ENCODE measurements around the gene GPR158. TPM values are rescaled to one million over a fixed set of nuclear protein-coding genes. Genes with fewer than 3 reads are reported as not detected.
"Not testable (repeated sequence)": the region's sequence is repeated elsewhere in the genome, so short reads cannot be mapped to it uniquely, and the experiment has no call there.

The GPR158 gene, protein sequence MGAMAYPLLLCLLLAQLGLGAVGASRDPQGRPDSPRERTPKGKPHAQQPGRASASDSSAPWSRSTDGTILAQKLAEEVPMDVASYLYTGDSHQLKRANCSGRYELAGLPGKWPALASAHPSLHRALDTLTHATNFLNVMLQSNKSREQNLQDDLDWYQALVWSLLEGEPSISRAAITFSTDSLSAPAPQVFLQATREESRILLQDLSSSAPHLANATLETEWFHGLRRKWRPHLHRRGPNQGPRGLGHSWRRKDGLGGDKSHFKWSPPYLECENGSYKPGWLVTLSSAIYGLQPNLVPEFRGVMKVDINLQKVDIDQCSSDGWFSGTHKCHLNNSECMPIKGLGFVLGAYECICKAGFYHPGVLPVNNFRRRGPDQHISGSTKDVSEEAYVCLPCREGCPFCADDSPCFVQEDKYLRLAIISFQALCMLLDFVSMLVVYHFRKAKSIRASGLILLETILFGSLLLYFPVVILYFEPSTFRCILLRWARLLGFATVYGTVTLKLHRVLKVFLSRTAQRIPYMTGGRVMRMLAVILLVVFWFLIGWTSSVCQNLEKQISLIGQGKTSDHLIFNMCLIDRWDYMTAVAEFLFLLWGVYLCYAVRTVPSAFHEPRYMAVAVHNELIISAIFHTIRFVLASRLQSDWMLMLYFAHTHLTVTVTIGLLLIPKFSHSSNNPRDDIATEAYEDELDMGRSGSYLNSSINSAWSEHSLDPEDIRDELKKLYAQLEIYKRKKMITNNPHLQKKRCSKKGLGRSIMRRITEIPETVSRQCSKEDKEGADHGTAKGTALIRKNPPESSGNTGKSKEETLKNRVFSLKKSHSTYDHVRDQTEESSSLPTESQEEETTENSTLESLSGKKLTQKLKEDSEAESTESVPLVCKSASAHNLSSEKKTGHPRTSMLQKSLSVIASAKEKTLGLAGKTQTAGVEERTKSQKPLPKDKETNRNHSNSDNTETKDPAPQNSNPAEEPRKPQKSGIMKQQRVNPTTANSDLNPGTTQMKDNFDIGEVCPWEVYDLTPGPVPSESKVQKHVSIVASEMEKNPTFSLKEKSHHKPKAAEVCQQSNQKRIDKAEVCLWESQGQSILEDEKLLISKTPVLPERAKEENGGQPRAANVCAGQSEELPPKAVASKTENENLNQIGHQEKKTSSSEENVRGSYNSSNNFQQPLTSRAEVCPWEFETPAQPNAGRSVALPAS (N-terminal part only)
- 0.24 TPM for polyA plus RNA-seq (2013, experiment 1 of 4)
- 0.32 TPM for polyA plus RNA-seq (2013, experiment 2 of 4)
- 0.16 TPM for polyA plus RNA-seq (2013, experiment 3 of 4)
- polyA plus RNA-seq (2013, experiment 4 of 4): 0.12 TPM

DNA sequence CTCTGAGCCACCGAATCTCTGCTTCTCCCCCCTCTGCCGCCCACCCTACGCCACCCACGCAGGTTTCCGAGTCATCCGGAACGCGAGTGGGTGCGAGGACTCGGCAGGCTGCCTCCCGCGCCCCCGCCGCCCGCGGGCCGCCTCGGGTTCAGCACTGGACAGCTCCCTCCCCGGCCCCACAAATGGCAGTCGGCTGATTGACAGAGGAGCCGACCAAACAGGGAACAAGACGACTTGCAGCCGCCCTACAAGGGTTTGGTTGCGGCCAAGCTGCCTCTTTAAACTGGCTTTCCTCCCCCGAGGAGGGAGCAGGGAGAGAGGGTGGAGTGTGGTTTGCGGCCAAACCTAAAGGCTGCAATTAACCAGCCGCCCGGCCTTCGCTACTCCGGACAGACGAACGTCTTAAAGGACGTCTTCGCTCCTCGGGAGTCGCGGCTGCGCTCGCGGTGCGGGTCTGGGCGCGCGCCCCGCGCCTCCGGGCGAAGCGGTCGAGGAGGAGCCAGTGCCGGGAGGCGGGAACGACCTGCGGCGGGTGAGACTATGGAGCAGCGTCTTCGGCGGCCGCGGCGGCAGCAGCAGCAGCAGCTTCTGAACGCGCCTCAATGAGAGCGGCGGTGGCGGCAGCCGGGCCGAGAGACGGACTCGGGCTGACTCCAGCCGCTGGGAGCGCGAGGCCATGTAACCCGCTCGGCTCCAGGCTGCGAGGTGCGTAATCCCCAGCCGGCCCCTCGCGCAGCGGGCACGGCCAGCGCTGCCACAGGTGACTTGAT, at the start of gene GPR158:
Gene GPR158 (plus strand): TSS at position 541 of the 770 bp plus-strand sequence. CDS start 420 bp downstream, outside the sequence.
- Histone ChIP-seq H3K27me3 (ENCODE audit: control insufficient read depth, insufficient read depth, low read length, poor library complexity, severe bottlenecking) (peaks cover 55% of the 10 kb centered on the region), H3K36me3 (ENCODE audit: control insufficient read depth, insufficient read depth, low read length) (no peaks in the 10 kb centered on the region), H3K4me1 (ENCODE audit: control insufficient read depth, insufficient read depth, low read length) (peaks cover 19% of the 10 kb centered on the region), H3K4me3 (ENCODE audit: insufficient read depth, low read depth, low read length) (peak within 1 kb of the TSS; percentile 56), H3K27ac (ENCODE audit: insufficient read depth, low read depth, low read length, poor library complexity, severe bottlenecking) (no peak within 1 kb of the TSS), H3K9me3 (ENCODE audit: control insufficient read depth, low read length) (no peaks in the 10 kb centered on the region)
- WGBS, 2 experiments: 1% methylated on average over 83 of the region's 83 CpGs

DNA sequence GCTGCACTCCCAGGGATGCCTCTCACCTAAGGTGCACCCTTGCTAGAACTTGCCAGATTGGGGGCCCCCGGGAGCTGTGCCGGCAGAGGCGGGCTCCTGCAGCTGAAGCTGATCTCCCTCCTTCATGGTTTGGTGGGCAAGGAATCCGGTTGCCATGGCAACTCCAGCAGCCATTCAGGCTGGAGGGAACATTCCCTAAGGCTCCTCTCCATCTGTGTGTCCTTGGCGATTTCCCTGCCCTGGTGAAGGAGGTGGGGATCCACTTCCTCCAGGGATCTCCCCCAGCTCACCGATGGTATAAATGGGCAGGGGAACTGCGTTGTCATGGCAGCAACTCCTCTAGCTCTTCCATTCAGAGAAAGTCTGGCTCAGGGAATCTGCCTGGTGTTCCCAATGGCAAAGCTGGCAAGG, 49.6 kb upstream of the GPR158 start:
- Histone ChIP-seq H3K27ac (ENCODE audit: insufficient read depth, low read depth, low read length, poor library complexity, severe bottlenecking) (peak overlapping the region; percentile 81), H3K4me1 (ENCODE audit: control insufficient read depth, insufficient read depth, low read length) (peaks cover 5% of the 10 kb centered on the region), H3K9me3 (ENCODE audit: control insufficient read depth, low read length) (no peaks in the 10 kb centered on the region), H3K36me3 (ENCODE audit: control insufficient read depth, insufficient read depth, low read length) (no peaks in the 10 kb centered on the region), H3K4me3 (ENCODE audit: insufficient read depth, low read depth, low read length) (no peak overlapping the region), H3K27me3 (ENCODE audit: control insufficient read depth, insufficient read depth, low read length, poor library complexity, severe bottlenecking) (no peaks in the 10 kb centered on the region)
- 54 to 55% methylated on average over 7 of the region's 7 CpGs for WGBS, 2 experiments

DNA sequence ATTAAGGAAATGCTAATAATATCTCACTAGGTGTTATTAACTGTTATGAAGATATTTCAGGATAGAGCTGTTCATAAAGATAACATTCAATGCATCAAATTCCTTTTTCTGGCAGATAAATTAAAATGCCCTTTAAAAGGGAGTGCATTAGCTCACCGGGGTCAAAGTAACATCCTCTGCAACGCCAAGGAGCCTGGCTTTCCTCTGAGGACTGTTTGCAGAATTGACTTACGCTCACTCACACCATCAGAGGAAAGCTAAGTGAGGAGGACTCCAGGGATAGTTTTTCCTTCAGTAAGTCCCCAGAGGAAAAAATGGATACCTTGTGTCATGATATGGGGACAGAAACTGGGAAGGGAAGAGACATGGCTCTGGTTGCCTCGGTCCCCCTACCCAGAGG, 45.2 kb upstream of the GPR158 start:
- H3K36me3 ChIP-seq (ENCODE audit: control insufficient read depth, insufficient read depth, low read length): no peaks in the 10 kb centered on the region
- peaks cover 5% of the 10 kb centered on the region for H3K4me1 ChIP-seq (ENCODE audit: control insufficient read depth, insufficient read depth, low read length)
- H3K27ac ChIP-seq (ENCODE audit: insufficient read depth, low read depth, low read length, poor library complexity, severe bottlenecking): no peak overlapping the region
- no peaks in the 10 kb centered on the region for H3K9me3 ChIP-seq (ENCODE audit: control insufficient read depth, low read length)
- H3K4me3 ChIP-seq (ENCODE audit: insufficient read depth, low read depth, low read length): no peak overlapping the region
- WGBS, 2 experiments: 93 to 98% methylated on average over 4 of the region's 4 CpGs
- no peaks in the 10 kb centered on the region for H3K27me3 ChIP-seq (ENCODE audit: control insufficient read depth, insufficient read depth, low read length, poor library complexity, severe bottlenecking)

DNA sequence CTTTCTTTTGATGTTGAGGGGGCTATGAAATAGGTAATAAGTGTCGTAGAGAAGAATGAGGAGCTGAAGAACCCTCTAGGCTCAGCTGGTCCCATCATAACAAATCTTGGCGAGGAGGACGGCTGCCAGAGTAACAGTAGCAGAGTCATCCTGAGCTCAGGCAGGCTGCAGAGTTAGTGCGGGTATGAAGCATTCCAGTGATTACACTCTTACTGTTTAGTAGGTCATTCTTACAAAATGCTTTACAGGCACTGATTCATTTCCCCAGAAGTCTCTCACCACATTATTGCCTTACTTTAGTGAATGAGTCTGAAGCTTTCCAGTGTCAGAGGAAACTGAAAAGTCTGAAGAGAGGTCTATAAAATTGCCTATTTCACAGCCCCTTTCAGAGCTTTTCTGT, 43.9 kb upstream of the GPR158 start:
- no peaks in the 10 kb centered on the region for H3K27me3 ChIP-seq (ENCODE audit: control insufficient read depth, insufficient read depth, low read length, poor library complexity, severe bottlenecking)
- H3K9me3 ChIP-seq (ENCODE audit: control insufficient read depth, low read length): no peaks in the 10 kb centered on the region
- no peak overlapping the region for H3K27ac ChIP-seq (ENCODE audit: insufficient read depth, low read depth, low read length, poor library complexity, severe bottlenecking)
- WGBS, 2 experiments: 88 to 93% methylated on average over 4 of the region's 4 CpGs
- H3K4me1 ChIP-seq (ENCODE audit: control insufficient read depth, insufficient read depth, low read length): no peaks in the 10 kb centered on the region
- no peaks in the 10 kb centered on the region for H3K36me3 ChIP-seq (ENCODE audit: control insufficient read depth, insufficient read depth, low read length)
- no peak overlapping the region for H3K4me3 ChIP-seq (ENCODE audit: insufficient read depth, low read depth, low read length)

DNA sequence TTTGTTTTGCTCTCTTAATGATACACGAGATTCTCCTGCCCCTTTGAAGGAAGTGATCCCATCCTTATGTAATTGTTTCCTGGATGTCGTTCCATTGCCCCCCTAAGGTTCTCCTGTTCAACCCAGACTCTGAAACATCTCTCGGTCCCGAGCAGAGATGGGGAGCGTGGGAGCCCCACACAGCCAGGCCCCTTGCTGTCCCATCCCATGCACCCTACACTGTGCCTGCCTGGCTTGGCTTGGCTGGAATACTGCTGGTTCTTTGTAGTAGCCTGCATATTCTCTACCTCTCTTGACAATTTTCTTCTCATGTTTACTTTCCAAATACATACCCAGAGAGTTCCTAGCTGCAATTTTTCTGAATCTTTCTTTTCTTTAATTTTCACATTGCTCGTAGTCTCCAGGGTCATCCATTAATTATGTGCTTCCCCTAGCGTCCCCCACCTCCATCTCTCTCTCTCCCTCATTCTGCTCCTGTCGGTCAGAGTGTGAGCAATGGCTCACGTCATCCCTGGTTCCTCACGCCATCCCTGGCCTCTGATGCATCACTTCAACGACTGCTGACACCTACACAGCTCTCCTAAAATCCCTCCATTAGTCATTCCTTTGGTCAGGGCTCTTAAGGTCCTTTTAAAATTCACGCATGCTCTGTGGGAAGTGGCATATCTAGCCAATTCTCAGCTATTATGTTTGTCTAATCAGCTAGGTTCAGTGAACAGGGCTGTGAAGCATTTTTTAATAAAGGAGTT, 32.5 kb upstream of the GPR158 start:
- 85 to 88% methylated on average over 12 of the region's 12 CpGs for WGBS, 2 experiments
- Histone ChIP-seq H3K9me3 (ENCODE audit: control insufficient read depth, low read length) (no peaks in the 10 kb centered on the region), H3K36me3 (ENCODE audit: control insufficient read depth, insufficient read depth, low read length) (no peaks in the 10 kb centered on the region), H3K4me1 (ENCODE audit: control insufficient read depth, insufficient read depth, low read length) (no peaks in the 10 kb centered on the region), H3K27me3 (ENCODE audit: control insufficient read depth, insufficient read depth, low read length, poor library complexity, severe bottlenecking) (no peaks in the 10 kb centered on the region), H3K4me3 (ENCODE audit: insufficient read depth, low read depth, low read length) (no peak overlapping the region), H3K27ac (ENCODE audit: insufficient read depth, low read depth, low read length, poor library complexity, severe bottlenecking) (no peak overlapping the region)

DNA sequence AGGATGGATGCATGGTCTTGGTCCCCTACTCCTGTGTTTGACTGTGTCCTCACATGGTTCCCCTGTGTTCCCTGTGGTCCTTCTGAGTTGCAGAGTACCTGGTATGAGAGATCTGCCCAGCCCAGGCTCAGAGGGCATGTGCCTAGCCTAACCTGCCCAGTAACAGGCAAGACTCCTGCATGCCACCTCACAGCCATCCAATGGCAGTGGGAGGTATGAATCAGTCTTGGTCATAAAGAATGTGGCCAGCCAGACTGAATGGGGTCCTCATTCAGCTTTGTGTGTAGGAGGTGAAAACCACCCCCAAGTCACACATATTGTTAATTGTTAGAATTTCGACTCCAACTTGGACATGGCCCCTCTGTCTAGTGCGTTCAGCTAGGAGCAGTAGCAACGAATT, 17.2 kb upstream of the GPR158 start:
- 89 to 95% methylated on average over 3 of the region's 3 CpGs for WGBS, 2 experiments
- no peaks in the 10 kb centered on the region for H3K9me3 ChIP-seq (ENCODE audit: control insufficient read depth, low read length)
- no peaks in the 10 kb centered on the region for H3K27me3 ChIP-seq (ENCODE audit: control insufficient read depth, insufficient read depth, low read length, poor library complexity, severe bottlenecking)
- no peaks in the 10 kb centered on the region for H3K36me3 ChIP-seq (ENCODE audit: control insufficient read depth, insufficient read depth, low read length)
- H3K4me1 ChIP-seq (ENCODE audit: control insufficient read depth, insufficient read depth, low read length): no peaks in the 10 kb centered on the region
- H3K27ac ChIP-seq (ENCODE audit: insufficient read depth, low read depth, low read length, poor library complexity, severe bottlenecking): no peak overlapping the region
- no peak overlapping the region for H3K4me3 ChIP-seq (ENCODE audit: insufficient read depth, low read depth, low read length)

DNA sequence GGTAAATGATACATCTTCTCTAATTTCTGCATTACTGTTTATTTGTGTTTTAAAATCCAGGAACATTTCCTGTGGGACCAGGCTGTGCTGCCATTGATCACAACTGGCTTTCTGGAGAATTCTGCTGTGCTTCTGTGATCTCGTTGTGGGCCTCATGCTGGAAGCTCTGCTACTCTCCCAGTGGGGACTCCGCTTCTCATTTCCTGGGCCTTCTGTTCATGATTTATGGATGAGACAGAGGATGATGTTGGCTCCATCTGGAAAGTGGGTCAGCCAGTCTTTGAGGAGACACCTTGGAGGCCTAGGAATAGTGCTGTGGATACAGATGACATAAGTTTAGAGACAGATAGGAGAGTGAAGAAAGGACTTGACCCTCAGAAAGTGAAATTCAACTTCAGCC, 15.2 kb upstream of the GPR158 start:
- Histone ChIP-seq H3K27me3 (ENCODE audit: control insufficient read depth, insufficient read depth, low read length, poor library complexity, severe bottlenecking) (no peaks in the 10 kb centered on the region), H3K9me3 (ENCODE audit: control insufficient read depth, low read length) (no peaks in the 10 kb centered on the region), H3K36me3 (ENCODE audit: control insufficient read depth, insufficient read depth, low read length) (no peaks in the 10 kb centered on the region), H3K4me3 (ENCODE audit: insufficient read depth, low read depth, low read length) (no peak overlapping the region), H3K27ac (ENCODE audit: insufficient read depth, low read depth, low read length, poor library complexity, severe bottlenecking) (no peak overlapping the region), H3K4me1 (ENCODE audit: control insufficient read depth, insufficient read depth, low read length) (no peaks in the 10 kb centered on the region)
- WGBS, 2 experiments: 87 to 96% methylated on average over 2 of the region's 2 CpGs

DNA sequence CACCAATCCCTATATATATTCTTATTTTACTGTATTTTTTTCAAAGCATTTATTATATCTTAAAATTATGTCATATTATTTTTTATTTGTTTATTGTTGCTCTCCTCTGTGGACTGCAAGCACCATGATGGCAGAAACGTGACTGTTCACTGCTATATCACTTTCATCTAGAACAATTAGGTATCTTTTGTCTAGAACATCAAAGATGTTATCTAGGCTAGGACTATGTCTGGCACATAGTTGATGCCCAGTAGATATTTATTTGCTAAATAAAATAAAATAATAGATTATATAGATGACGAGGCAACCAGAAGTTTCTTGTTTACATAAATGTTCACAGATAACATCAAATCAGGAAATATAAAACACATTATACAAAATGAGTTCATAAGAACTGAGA, 12.4 kb upstream of the GPR158 start:
- no CpG with 5 or more reads among the region's 2 CpGs for WGBS, 2 experiments
- H3K9me3 ChIP-seq (ENCODE audit: control insufficient read depth, low read length): no peaks in the 10 kb centered on the region

DNA sequence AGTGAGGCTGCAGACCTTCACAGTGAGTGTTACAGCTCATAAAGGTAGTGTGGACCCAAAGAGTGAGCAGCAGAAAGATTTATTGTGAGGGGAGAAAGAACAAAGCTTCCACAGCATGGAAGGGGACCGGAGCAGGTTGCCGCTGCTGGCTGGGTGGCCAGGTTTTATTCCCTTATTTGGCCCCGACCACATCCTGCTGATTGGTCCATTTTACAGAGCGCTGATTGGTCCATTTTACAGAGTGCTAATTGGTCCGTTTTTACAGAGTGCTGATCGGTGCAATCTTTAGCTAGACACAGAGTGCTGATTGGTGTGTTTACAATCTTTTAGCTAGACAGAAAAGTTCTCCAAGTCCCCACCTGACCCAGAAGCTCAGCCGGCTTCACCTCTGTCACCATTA, 11.3 kb upstream of the GPR158 start:
- H3K4me1 ChIP-seq (ENCODE audit: control insufficient read depth, insufficient read depth, low read length); H3K36me3 ChIP-seq (ENCODE audit: control insufficient read depth, insufficient read depth, low read length); H3K27me3 ChIP-seq (ENCODE audit: control insufficient read depth, insufficient read depth, low read length, poor library complexity, severe bottlenecking); H3K27ac ChIP-seq (ENCODE audit: insufficient read depth, low read depth, low read length, poor library complexity, severe bottlenecking); H3K4me3 ChIP-seq (ENCODE audit: insufficient read depth, low read depth, low read length); H3K9me3 ChIP-seq (ENCODE audit: control insufficient read depth, low read length): not testable (repeated sequence)
- WGBS, 2 experiments: 96 to 97% methylated on average over 7 of the region's 7 CpGs

More for the DNA sequence above, 12.4 kb upstream of the GPR158 start:
- Histone ChIP-seq H3K36me3 (ENCODE audit: control insufficient read depth, insufficient read depth, low read length) (no peaks in the 10 kb centered on the region), H3K4me1 (ENCODE audit: control insufficient read depth, insufficient read depth, low read length) (no peaks in the 10 kb centered on the region), H3K4me3 (ENCODE audit: insufficient read depth, low read depth, low read length) (no peak overlapping the region), H3K27ac (ENCODE audit: insufficient read depth, low read depth, low read length, poor library complexity, severe bottlenecking) (no peak overlapping the region), H3K27me3 (ENCODE audit: control insufficient read depth, insufficient read depth, low read length, poor library complexity, severe bottlenecking) (no peaks in the 10 kb centered on the region)

All from ectodermal cell (in vitro differentiated cells).